H1 (cell line): ENCODE measurements around the gene MYH9. TPM values are rescaled to one million over a fixed set of nuclear protein-coding genes. Genes with fewer than 3 reads are reported as not detected.

Experiments used
- CBX5 ChIP-seq: fragments of 300-800, 300-1000 bp; sonication (generic); IDR thresholded peaks from 2 replicates; pipeline ENCODE4 v1.7.1; 2016; ENCODE audit warnings: antibody characterized with exemption, low read length, low read depth
- JUN ChIP-seq: IDR thresholded peaks from 2 replicates; pipeline ENCODE4 v1.6.1; 2011; ENCODE audit warnings: low read depth, mild to moderate bottlenecking, improper control_type of control experiment, low read length
- POLR2A ChIP-seq, 2 experiments: IDR thresholded peaks; 1 replicate in 1 of 2; 2 replicates in 1 of 2; pipeline ENCODE4 v1.6.1; 2011; ENCODE audit warnings: low read depth in 2 of 2, low read length in 2 of 2, mild to moderate bottlenecking in 2 of 2; ENCODE audit errors: control extremely low read depth in 1 of 2
- POLR2AphosphoS5 ChIP-seq: IDR thresholded peaks from 2 replicates; pipeline ENCODE4 v1.6.1; 2011; ENCODE audit warnings: low read depth, low read length
- SIN3A ChIP-seq, 2 experiments: IDR thresholded peaks in 1 of 2; conservative IDR thresholded peaks in 1 of 2; 2 replicates each; pipeline ENCODE4 v1.6.1; 2011 to 2012; ENCODE audit warnings: low read length in 2 of 2, improper control_type of control experiment in 1 of 2, low read depth in 1 of 2, mild to moderate bottlenecking in 1 of 2
- SP1 ChIP-seq: IDR thresholded peaks from 2 replicates; pipeline ENCODE4 v1.6.1; 2011; ENCODE audit warnings: low read depth, low read length
- TEAD4 ChIP-seq: IDR thresholded peaks from 2 replicates; pipeline ENCODE4 v1.6.1; 2012; ENCODE audit warnings: low read depth, low read length, inconsistent platforms, mixed read lengths
- YY1 ChIP-seq: IDR thresholded peaks from 2 replicates; pipeline ENCODE4 v1.6.1; 2011; ENCODE audit warnings: low read depth, mild to moderate bottlenecking, low read length
- polyA plus RNA-seq, 7 experiments: library from polyadenylated mRNA; depleted of rRNA in 3 of 7; stranded (reverse) in 5 of 7; unstranded in 2 of 7; fragments of >200 nt in 5 of 7; fragments of 200-250 nt in 2 of 7; gene quantifications; 1 replicate in 5 of 7; 2 replicates in 1 of 7; 4 replicates in 1 of 7; pipeline versions ENCODE4 v1.2.1 to v1.2.3, GENCODE V29; 2011 to 2013; ENCODE audit warnings: missing spikeins in 2 of 7, mixed read lengths in 2 of 7
- total RNA-seq: library from RNA; stranded (reverse); fragmentation: NEBNext Ultra II Directional; extraction: Animal tissue kit (Norgen Biotek cat#: 25700); gene quantifications from 2 replicates; pipeline ENCODE4 v1.2.1, GENCODE V29; 2021
- TF ChIP-seq, protein P1 (sequence below), 3 experiments: IDR thresholded peaks; 1 replicate in 2 of 3; 2 replicates in 1 of 3; pipeline versions ENCODE4 v1.5.1 to v1.6.1; 2011; ENCODE audit warnings: low read length in 3 of 3, mild to moderate bottlenecking in 3 of 3, inconsistent platforms in 2 of 3, low read depth in 1 of 3, moderate library complexity in 1 of 3; ENCODE audit not compliant: insufficient read depth in 1 of 3; ENCODE audit errors: control extremely low read depth in 1 of 3

Gene MYH9
- total and polyA plus RNA-seq, 2 of the 8 experiments (the other 6 are each of a cell fraction or from before 2014, with no cell fraction given): 24.9 to 322 TPM

DNA sequence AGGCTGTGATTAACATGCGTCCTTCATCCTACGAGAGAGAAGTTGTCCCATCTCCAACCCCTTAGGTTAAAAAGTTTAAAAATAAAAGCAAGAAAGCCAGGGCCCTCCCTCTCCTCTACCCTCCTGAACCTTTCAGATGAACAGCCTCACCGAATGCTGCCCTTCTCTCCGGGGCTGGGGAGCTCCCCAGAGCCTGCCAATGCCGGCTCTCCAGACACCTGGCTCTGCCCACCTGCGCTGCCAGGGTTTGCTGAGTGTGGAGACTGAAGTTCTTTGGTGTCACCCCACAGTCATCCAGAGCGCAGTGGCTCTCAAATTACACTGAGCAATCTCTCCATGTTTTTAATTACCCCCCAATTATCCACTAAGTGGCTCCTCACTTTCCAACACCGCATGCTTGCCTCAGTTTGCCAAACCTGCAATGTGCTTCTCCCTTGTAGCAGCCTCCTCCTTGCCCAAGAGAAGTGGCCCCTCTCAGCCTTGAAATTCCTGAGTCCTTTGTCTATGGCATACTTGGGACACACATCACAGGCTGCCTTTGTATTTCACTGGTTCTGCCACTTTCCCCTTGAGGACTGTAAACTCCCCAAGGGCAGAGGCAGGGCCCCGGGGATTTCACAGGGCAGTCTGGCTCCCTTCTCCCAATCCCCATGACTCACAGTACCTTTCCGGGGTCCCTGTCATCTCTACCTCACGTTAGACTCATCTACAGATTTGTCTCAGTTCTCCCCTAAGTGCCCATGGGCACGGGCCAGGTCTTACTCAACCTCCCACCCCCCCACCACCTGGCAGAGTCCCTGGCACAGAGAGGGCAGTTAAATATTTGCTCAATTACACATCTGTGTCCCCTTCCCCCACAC, 2.0 kb downstream of the MYH9 start (continued):
- TF ChIP-seq, protein P1, sequence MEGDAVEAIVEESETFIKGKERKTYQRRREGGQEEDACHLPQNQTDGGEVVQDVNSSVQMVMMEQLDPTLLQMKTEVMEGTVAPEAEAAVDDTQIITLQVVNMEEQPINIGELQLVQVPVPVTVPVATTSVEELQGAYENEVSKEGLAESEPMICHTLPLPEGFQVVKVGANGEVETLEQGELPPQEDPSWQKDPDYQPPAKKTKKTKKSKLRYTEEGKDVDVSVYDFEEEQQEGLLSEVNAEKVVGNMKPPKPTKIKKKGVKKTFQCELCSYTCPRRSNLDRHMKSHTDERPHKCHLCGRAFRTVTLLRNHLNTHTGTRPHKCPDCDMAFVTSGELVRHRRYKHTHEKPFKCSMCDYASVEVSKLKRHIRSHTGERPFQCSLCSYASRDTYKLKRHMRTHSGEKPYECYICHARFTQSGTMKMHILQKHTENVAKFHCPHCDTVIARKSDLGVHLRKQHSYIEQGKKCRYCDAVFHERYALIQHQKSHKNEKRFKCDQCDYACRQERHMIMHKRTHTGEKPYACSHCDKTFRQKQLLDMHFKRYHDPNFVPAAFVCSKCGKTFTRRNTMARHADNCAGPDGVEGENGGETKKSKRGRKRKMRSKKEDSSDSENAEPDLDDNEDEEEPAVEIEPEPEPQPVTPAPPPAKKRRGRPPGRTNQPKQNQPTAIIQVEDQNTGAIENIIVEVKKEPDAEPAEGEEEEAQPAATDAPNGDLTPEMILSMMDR (IDR thresholded peaks at IDR 0.05; ENCODE audit: control extremely low read depth in 1 of 3, insufficient read depth in 1 of 3, low read depth in 1 of 3, low read length in 3 of 3): no peak
- TF ChIP-seq SP1: no peak
- TF ChIP-seq JUN: no peak
- no peak for TF ChIP-seq YY1
- peak; percentile 55 for TF ChIP-seq POLR2AphosphoS5
- TF ChIP-seq TEAD4: peak; percentile 75
- 0 out of 4 replicates have a peak, but pooled peaks have one; percentile 26 to 68 for TF ChIP-seq SIN3A (conservative IDR thresholded peaks at IDR 0.05 in 1 of 2, IDR thresholded peaks at IDR 0.05 in 1 of 2; ENCODE audit: low read depth in 1 of 2, low read length in 2 of 2)
- TF ChIP-seq POLR2A (IDR thresholded peaks at IDR 0.05; ENCODE audit: control extremely low read depth in 1 of 2, low read depth in 2 of 2, low read length in 2 of 2): no peak; a peak in 1 of 3 replicates
- no peak for TF ChIP-seq CBX5
